ENCODE data around the gene PPP1CA.

Gene PPP1CA

DNA sequence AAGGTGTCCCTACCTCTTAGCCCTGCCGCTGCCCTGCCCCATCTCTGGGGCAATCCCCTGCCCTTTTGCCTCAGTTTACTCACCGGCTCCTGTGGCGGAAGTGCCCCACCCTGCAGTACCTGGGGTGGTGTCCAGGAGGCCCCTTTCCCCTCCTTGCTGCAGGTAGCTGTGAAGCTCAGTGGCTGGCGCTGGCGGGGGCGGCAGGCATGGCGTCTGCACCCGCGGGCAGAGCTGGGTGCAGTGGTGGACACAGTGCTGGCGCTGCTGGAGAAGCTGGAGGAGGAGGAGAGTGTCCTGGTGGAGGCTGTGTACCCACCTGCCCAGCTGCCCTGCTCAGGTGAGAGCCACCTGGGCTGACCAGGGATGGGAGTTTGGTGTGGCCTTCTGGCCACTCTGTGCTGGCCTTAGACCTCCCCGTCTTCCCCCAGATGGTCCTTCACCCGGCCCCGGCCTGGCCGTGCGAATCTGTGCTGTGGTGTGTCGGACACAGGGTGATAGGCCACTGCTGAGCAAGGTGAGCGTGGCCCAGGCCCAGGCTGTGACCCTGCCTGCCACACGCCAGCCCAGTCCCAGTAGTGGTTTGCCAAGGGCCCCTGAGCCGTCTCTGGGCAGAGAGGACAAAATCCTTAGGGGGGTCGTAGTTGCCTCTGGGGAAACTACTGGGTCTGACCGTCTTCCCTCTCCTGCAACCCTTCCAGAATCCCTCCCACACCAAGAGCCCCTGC, 17.8 kb upstream of the PPP1CA start:
- no peak for DNase-seq (ENCODE audit: extremely low read depth, low read depth)
- TF ChIP-seq, protein P1, sequence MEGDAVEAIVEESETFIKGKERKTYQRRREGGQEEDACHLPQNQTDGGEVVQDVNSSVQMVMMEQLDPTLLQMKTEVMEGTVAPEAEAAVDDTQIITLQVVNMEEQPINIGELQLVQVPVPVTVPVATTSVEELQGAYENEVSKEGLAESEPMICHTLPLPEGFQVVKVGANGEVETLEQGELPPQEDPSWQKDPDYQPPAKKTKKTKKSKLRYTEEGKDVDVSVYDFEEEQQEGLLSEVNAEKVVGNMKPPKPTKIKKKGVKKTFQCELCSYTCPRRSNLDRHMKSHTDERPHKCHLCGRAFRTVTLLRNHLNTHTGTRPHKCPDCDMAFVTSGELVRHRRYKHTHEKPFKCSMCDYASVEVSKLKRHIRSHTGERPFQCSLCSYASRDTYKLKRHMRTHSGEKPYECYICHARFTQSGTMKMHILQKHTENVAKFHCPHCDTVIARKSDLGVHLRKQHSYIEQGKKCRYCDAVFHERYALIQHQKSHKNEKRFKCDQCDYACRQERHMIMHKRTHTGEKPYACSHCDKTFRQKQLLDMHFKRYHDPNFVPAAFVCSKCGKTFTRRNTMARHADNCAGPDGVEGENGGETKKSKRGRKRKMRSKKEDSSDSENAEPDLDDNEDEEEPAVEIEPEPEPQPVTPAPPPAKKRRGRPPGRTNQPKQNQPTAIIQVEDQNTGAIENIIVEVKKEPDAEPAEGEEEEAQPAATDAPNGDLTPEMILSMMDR (IDR thresholded peaks at IDR 0.05; ENCODE audit: low read depth, low read length) = no peak

DNA sequence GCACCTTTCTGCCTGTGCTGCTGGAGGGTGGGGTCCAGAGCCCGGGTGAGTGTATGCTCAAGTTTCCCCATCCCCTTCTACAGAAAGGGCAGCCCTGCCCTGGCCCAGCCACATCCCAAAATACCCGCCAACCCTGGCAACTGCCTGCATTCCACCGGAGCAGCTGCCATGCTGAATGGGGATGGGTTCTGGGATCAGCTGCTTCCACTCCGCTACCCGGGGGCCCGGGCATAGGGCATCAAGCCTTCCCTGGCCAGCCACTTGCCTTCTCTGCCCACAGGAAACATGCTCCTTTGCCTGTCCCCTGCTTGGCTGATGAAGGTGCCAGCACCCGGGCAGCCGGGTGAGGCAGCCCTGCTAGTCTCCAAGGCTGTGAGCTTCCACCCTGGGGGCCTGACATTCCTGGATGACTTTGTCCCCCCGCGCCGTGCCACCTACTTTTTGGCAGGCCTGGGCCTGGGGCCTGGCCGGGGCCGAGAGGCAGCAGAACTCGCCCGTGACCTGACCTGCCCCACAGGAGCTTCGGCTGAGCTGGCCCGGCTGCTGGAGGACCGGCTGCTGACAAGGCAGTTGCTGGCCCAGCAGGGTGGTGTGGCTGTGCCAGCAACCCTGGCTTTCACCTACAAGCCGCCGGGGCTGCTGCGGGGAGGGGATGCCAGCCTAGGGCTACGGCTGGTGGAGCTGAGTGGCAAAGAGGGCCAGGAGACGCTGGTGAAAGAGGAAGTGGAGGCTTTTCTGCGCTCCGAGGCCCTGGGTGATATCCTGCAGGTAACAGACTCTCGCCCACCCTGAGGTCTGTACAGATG, 17.0 kb upstream of the PPP1CA start:
- TF ChIP-seq, protein P1 (IDR thresholded peaks at IDR 0.05; ENCODE audit: low read depth, low read length) = no peak
- DNase-seq (ENCODE audit: extremely low read depth, low read depth) = no peak

DNA sequence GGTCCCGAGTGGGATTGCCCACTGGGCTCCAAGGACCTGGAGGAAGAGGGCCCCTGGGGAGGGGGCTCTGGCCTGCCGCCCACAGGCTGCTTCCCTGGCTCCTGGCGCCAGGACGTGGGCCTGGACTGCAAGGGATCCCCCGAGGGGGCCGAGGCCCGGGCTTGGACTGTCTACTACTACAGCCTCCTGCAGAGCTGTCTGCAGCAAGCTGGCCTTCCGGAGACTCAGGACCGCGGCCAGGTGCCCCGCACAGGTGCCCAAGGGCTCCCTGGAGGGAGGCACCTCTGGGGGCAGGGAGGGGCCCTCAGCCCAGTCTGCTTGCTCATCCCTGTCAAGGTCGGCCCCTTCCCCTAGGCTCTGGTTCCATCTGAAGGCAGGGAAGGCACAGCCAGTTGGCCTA, 15.8 kb upstream of the PPP1CA start:
- TF ChIP-seq, protein P1 (IDR thresholded peaks at IDR 0.05; ENCODE audit: low read depth, low read length) = no peak
- DNase-seq (ENCODE audit: extremely low read depth, low read depth) = no peak

DNA sequence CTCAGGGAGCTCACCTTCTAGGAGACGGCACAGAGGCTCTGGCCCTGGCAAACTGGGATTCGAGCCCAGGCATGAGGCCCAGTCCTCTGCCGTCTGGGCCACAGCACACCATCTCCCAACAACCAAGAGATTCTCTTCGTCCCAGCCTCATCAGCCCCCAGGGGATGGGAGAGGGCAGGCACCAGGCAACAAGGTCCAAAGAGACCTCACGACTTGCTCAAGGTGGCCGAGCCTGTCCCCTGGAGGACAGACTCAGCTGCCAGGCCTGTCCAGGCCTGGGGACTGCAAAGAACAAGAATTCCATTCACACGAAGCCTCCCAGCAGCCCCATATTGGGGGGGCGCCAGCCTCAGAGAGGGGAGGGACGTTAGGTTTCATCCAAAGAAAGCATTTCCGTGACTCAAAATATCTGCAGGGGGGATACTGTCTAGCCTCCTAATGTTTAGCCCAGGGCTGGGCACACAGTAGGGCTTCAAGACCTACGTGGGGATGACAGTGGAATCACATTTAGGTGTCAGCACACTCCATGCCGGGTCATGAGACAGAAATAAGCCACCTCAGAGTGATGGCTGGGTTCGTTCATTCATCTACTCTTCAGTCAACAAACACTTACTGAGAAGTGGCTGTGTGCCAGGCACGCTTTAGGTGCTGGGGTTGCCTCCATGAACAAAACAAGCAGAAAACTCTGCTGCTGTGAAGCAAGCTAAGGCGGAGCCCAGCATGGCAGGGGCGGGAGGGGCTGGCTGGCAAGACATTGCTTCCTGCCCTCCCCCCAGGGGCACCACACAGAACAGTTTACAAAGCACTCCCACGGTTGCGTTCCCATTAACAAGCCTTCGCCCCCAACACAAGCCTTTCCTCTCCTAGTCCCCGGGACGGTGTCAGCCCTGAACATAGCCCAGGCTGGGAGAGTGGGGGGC, 15.0 kb upstream of the PPP1CA start:
- TF ChIP-seq, protein P1 (IDR thresholded peaks at IDR 0.05; ENCODE audit: low read depth, low read length) = no peak
- DNase-seq (ENCODE audit: extremely low read depth, low read depth) = no peak

DNA sequence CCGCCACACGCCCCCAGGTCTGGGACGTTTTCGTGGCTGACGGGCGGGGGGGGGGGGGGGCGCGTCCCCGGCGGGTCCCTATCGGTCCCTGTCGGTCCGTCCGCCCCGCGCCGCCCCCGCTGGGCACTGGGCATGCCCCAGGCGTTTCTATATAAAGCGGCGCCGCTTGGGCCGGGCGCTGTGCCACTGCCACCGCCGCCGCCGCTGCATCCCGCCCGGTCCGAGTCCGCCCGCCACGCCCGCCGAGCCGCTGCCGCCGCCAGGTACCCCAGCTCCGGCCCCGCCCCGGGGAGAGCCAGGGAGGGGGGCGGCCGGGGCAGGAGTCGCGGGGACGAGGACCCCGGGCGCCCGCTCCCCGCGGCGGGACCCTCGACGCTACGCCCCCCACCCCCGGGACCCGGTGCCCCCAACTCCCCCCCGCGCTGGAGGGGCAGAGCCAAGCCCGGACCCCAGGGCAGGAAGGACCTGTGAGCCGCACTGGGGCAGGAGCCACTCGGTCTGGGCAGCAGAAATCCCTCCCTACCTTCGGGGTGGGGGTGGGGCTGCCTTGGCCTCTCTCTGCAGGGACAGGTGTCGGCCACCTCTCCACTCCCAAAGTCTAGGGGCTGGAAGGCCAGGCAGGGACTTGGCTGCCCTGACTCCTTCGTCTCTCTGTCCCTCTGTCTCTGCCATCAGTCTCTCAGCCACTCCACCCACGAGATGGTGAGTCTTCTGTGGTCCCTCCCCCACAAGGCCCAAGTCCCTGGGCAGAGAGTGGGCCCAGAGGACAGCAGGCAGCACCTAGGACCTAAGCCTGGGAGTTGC, 14.0 kb upstream of the PPP1CA start, which contains the start of gene CARNS1:
Gene CARNS1 (plus strand): TSS at position 178 of the 804 bp plus-strand sequence. CDS start 522 bp downstream, at position 700.
- no peak for DNase-seq (ENCODE audit: extremely low read depth, low read depth)

DNA sequence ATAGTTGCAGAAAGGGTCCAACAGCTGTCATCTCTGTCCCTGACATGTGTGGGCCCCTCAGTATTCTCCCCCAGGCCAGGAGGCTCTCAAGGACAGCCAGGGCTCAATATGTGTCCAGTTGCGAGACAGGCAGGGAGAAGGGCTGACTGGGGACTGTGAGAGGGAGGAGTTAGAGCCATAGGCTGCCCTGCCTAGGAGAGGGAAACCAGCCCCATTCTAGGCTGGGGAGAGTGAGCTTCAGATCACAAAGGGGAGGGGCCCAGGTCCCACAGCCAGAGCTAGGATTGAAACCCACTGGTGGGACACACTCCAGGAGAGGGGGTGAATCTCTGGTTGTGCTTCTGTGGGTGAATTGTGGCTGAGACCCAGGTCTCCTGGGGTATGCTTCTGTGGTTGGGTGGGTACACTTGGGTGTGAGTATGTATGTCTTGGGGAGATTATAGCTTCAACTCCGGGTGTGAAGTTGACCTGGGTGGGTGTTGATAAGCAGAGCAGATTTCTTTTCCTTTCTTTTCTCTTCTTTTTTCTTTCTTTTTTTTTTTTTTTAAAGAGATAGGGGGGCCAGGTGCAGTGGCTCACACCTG, 11.7 kb upstream of the PPP1CA start:
- TF ChIP-seq, protein P1 (IDR thresholded peaks at IDR 0.05; ENCODE audit: low read depth, low read length) = no peak
- DNase-seq (ENCODE audit: extremely low read depth, low read depth) = no peak

More for the DNA sequence above, 14.0 kb upstream of the PPP1CA start, which contains the start of gene CARNS1:
- TF ChIP-seq, protein P1 (IDR thresholded peaks at IDR 0.05; ENCODE audit: low read depth, low read length) = no peak
